ENCODE results near the gene BICD1. TPM values are rescaled to one million over a fixed set of nuclear protein-coding genes. Genes with fewer than 3 reads are reported as not detected.
"Not testable (repeated sequence)": the region's sequence is repeated elsewhere in the genome, so short reads cannot be mapped to it uniquely, and the experiment has no call there.

Gene BICD1
- total RNA-seq, 1 donor from 2014 or later: 561 TPM

- peaks cover 50% of the 10 kb centered on the region for H3K4me1 Mint-ChIP-seq (ENCODE audit: low read depth, unreplicated experiment)
- no peak overlapping the region for H3K27ac Mint-ChIP-seq (ENCODE audit: unreplicated experiment)
- peaks cover 17% of the 10 kb centered on the region for H3K9me3 Mint-ChIP-seq (ENCODE audit: unreplicated experiment)
- TF ChIP-seq CTCF (IDR thresholded peaks at IDR 0.05; ENCODE audit: partially characterized antibody, unreplicated experiment): no peak
- no peak overlapping the region for H3K4me3 Mint-ChIP-seq (ENCODE audit: unreplicated experiment)
- H3K36me3 Mint-ChIP-seq (ENCODE audit: unreplicated experiment): peaks cover 6% of the 10 kb centered on the region
- peak; percentile 30 for DNase-seq
- H3K27me3 Mint-ChIP-seq (ENCODE audit: unreplicated experiment): peaks cover 10% of the 10 kb centered on the region
Measured at GRCh38 chr12:32273712-32274111, 167.1 kb downstream of the BICD1 start.

- Mint-ChIP-seq H3K4me1 (ENCODE audit: low read depth, unreplicated experiment) (peaks cover 54% of the 10 kb centered on the region), H3K27ac (ENCODE audit: unreplicated experiment) (no peak overlapping the region), H3K4me3 (ENCODE audit: unreplicated experiment) (no peak overlapping the region), H3K27me3 (ENCODE audit: unreplicated experiment) (peaks cover 8% of the 10 kb centered on the region), H3K36me3 (ENCODE audit: unreplicated experiment) (peaks cover 6% of the 10 kb centered on the region), H3K9me3 (ENCODE audit: unreplicated experiment) (peaks cover 17% of the 10 kb centered on the region)
- no peak for DNase-seq
- TF ChIP-seq CTCF (IDR thresholded peaks at IDR 0.05; ENCODE audit: partially characterized antibody, unreplicated experiment): no peak
Measured at GRCh38 chr12:32274665-32275064, 168.0 kb downstream of the BICD1 start.

GRCh38 chr12:32275520-32275919 lies 168.9 kb downstream of the BICD1 start:
- H3K27me3 Mint-ChIP-seq (ENCODE audit: unreplicated experiment); H3K4me3 Mint-ChIP-seq (ENCODE audit: unreplicated experiment); DNase-seq; H3K36me3 Mint-ChIP-seq (ENCODE audit: unreplicated experiment): not testable (repeated sequence)
- Mint-ChIP-seq H3K27ac (ENCODE audit: unreplicated experiment) (peak overlapping the region; percentile 50), H3K4me1 (ENCODE audit: low read depth, unreplicated experiment) (peaks cover 51% of the 10 kb centered on the region), H3K9me3 (ENCODE audit: unreplicated experiment) (peaks cover 17% of the 10 kb centered on the region)

GRCh38 chr12:32277774-32278173 lies 171.1 kb downstream of the BICD1 start:
- no peak for TF ChIP-seq CTCF (IDR thresholded peaks at IDR 0.05; ENCODE audit: partially characterized antibody, unreplicated experiment)
- H3K36me3 Mint-ChIP-seq (ENCODE audit: unreplicated experiment): peaks cover 10% of the 10 kb centered on the region
- H3K27me3 Mint-ChIP-seq (ENCODE audit: unreplicated experiment): peaks cover 4% of the 10 kb centered on the region
- H3K4me1 Mint-ChIP-seq (ENCODE audit: low read depth, unreplicated experiment): peaks cover 42% of the 10 kb centered on the region
- H3K27ac Mint-ChIP-seq (ENCODE audit: unreplicated experiment): no peak overlapping the region
- H3K4me3 Mint-ChIP-seq (ENCODE audit: unreplicated experiment): no peak overlapping the region
- peaks cover 13% of the 10 kb centered on the region for H3K9me3 Mint-ChIP-seq (ENCODE audit: unreplicated experiment)
- no peak for DNase-seq

GRCh38 chr12:32281098-32281497 lies 174.5 kb downstream of the BICD1 start:
- Mint-ChIP-seq H3K36me3 (ENCODE audit: unreplicated experiment) (peaks cover 4% of the 10 kb centered on the region), H3K9me3 (ENCODE audit: unreplicated experiment) (peaks cover 2% of the 10 kb centered on the region), H3K27me3 (ENCODE audit: unreplicated experiment) (no peaks in the 10 kb centered on the region), H3K4me1 (ENCODE audit: low read depth, unreplicated experiment) (peaks cover 33% of the 10 kb centered on the region), H3K4me3 (ENCODE audit: unreplicated experiment) (no peak overlapping the region), H3K27ac (ENCODE audit: unreplicated experiment) (no peak overlapping the region)
- TF ChIP-seq CTCF (IDR thresholded peaks at IDR 0.05; ENCODE audit: partially characterized antibody, unreplicated experiment): no peak
- DNase-seq: no peak

- no peak overlapping the region for H3K27ac Mint-ChIP-seq (ENCODE audit: unreplicated experiment)
- peaks cover 4% of the 10 kb centered on the region for H3K36me3 Mint-ChIP-seq (ENCODE audit: unreplicated experiment)
- peaks cover 33% of the 10 kb centered on the region for H3K4me1 Mint-ChIP-seq (ENCODE audit: low read depth, unreplicated experiment)
- no peak overlapping the region for H3K4me3 Mint-ChIP-seq (ENCODE audit: unreplicated experiment)
- DNase-seq: no peak
- no peak for TF ChIP-seq CTCF (IDR thresholded peaks at IDR 0.05; ENCODE audit: partially characterized antibody, unreplicated experiment)
- H3K27me3 Mint-ChIP-seq (ENCODE audit: unreplicated experiment): no peaks in the 10 kb centered on the region
- H3K9me3 Mint-ChIP-seq (ENCODE audit: unreplicated experiment): peaks cover 2% of the 10 kb centered on the region
Measured at GRCh38 chr12:32284561-32284960, 177.9 kb downstream of the BICD1 start.

Measured in glutamatergic neuron (in vitro differentiated cells).